H54 (cell line): ENCODE data around the gene NCOA1.
A peak's percentile ranks its signal among the peaks of the same experiment; 100 is the strongest.

Experiments
- DNase-seq: peaks from one replicate; pipeline ENCODE4 v3.0.0; 2011; ENCODE audit warnings: low spot score, mixed read lengths; ENCODE audit not compliant: insufficient read length
- FAIRE-seq: peaks from 3 replicates; lab custom pipeline; 2011; peaks lifted over from hg19 to GRCh38; lab: Jason Lieb, UNC
- POLR2A ChIP-seq: IDR thresholded peaks from 2 replicates; pipeline ENCODE4 v1.6.1; 2011; ENCODE audit warnings: low read depth, mild to moderate bottlenecking, low read length

Gene NCOA1

GRCh38 chr2:24721470-24721869 lies 230.4 kb downstream of the NCOA1 start:
- DNase-seq, result no peak
- TF ChIP-seq POLR2A, result no peak
- peak; percentile 99 for FAIRE-seq

DNA sequence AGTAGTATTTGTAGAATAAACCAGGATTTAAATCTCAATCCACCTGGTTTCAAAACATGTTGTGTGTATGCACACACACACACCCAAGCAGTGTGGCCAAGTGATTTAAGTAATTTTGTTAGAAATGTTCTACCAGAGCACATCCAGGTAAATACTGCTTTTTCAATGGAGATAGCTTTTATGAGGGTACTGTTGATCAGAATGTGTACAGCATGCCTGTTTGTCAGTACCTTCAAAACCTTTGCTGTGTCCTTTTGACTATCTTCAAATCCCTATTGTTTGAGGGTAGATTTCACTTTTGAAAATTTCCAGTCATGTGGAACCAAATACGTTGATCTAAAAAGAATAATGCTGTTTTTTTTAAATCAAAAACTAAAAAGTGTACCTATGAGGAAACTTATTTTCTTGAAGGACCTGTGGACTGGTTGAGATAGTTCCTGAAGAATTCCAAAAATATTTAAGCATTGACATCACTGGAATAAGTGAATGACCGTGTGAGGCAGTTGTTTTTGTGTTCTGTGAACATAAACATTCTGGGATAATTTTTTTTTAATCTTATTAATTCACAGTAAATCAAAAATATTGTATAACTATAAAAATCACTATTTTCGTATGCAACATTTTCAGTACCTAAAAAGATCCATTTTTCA lies 231.2 kb downstream of the NCOA1 start:
- FAIRE-seq, result no peak
- no peak for DNase-seq
- TF ChIP-seq POLR2A, result no peak

GRCh38 chr2:24723191-24723590 lies 232.1 kb downstream of the NCOA1 start:
- DNase-seq (no peak), FAIRE-seq (peak; percentile 36)
- no peak for TF ChIP-seq POLR2A

DNA sequence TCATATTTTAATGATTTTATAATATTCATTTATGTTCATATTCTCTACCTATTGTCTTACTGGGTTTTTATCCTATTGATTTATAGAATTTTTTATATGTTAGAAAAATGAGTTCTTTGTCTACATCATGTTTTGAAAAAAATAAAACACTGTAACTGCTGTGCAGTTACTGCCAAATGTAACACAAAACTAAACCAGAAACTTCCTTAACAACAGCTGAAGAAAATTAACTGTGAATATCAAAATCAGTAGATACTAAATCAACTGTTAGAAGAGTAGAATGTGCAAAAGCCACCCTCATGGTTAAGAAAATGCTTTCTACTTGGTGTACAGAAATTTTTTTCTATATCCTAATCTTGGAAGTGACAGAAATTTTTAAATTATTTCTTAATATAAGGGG lies 232.6 kb downstream of the NCOA1 start:
- FAIRE-seq (no peak), DNase-seq (no peak)
- TF ChIP-seq POLR2A, result no peak

- no peak for TF ChIP-seq POLR2A
- FAIRE-seq (peak; percentile 6), DNase-seq (no peak)
Measured at GRCh38 chr2:24724111-24724775, 233.2 kb downstream of the NCOA1 start.

GRCh38 chr2:24725956-24726355 lies 234.9 kb downstream of the NCOA1 start:
- FAIRE-seq (no peak), DNase-seq (no peak)
- no peak for TF ChIP-seq POLR2A

GRCh38 chr2:24730481-24730880 lies 239.4 kb downstream of the NCOA1 start:
- FAIRE-seq (no peak), DNase-seq (no peak)
- TF ChIP-seq POLR2A, result no peak

DNA sequence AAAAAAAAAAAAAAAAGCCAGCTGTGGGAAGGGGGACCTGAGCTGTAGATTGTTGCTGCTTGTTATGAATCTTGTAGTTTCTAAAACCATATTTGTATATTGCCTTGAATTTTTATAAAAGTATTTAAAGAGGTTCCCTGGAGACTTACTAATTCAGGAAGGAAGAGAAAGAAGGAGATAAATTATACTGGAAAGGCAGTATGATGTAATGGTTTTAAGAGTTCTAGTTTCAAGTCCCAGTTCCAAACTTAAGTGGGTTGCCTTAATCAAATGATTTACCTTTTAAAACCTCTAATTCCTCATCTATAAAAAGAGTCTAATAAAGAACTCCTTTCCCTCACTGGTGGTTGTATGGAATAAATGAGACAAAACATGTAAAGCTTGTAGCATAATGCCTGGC lies 240.0 kb downstream of the NCOA1 start:
- no peak for FAIRE-seq
- TF ChIP-seq POLR2A, result no peak
- DNase-seq, result no peak

DNA sequence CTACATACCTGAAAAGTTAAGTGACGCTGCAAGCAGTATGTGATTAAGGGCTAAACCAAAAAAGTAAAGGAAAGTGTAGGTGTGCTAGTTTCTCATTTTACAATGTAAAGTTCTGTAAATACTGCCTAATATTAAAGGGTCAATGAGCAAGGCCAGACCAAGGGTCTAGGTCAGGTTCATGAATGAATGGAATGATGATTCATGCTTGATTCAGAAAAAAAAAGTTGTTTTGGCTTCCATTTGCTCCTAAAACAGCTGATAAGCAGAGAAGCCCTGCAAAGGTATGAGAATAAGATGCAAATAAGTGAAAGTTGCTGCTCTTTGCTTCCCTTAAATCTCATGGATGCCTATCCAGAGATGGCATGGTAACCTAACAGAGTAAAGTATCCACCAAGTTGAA lies 240.9 kb downstream of the NCOA1 start:
- TF ChIP-seq POLR2A, result no peak
- DNase-seq (no peak), FAIRE-seq (peak; percentile 66)

- FAIRE-seq (no peak), DNase-seq (no peak)
- no peak for TF ChIP-seq POLR2A
Measured at GRCh38 chr2:24734741-24735140, 243.7 kb downstream of the NCOA1 start.

DNA sequence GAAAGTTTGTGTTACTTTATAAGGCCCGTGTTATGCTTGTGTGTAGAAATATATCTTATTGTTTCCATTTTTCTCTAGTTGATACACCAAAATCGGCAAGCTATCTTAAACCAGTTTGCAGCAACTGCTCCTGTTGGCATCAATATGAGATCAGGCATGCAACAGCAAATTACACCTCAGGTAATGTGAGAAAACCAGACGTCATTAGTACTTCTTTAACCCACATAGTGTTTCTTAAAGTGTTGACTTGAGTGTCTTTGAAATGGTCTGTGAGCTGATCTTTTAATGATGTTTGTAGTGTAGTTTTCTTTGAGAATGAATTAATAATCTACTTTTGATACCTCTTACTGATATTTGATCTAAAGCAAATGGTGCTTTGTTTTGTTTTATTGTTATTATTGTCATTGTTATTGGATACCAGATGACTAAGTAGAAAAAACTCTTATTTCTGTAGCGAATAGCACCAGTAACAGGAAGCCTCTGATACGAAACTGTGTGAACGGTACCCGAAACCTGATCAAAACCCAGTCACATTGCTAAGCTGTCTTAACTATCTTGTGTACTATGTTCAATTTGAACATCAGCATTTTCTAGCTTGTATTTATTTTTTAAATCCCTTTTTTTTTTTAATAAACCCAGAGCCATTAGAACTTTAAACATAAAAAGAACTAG lies 248.4 kb downstream of the NCOA1 start:
- TF ChIP-seq POLR2A, result no peak
- DNase-seq (no peak), FAIRE-seq (no peak)

- TF ChIP-seq POLR2A, result no peak
- FAIRE-seq (peak; percentile 75), DNase-seq (no peak)
Measured at GRCh38 chr2:24740142-24740541, 249.1 kb downstream of the NCOA1 start.

- no peak for TF ChIP-seq POLR2A
- FAIRE-seq (no peak), DNase-seq (no peak)
Measured at GRCh38 chr2:24742730-24743129, 251.7 kb downstream of the NCOA1 start.

DNA sequence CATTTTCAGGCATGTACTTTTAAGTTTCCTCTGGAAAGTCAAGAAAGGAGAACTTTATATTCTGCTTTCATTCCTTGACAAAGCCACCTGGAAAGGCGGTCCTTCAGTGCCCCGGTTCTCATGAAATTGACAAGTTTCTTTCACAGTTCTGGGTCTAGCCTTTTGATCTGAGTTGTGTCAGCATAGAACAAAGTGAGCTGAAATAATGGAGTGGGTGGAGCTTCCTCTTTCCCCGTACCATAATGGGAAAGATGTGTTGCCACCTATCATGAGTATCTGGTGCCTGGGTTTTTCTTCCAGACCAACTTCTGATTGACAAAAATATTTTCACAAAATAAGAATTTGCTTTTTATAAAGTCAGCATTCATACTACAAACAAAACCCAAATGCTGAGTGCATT lies 252.9 kb downstream of the NCOA1 start:
- FAIRE-seq (no peak), DNase-seq (no peak)
- no peak for TF ChIP-seq POLR2A
